Lower leg skin (tissue), 4 donors: ENCODE measurements around the gene LMO1. TPM values are rescaled to one million over a fixed set of nuclear protein-coding genes. Genes with fewer than 3 reads are reported as not detected.
A peak's percentile ranks its signal among the peaks of the same experiment; 100 is the strongest.

Experiments
- DNase-seq, 2 donors: peaks; one replicate each; pipeline ENCODE4 v3.0.0-alpha.2; 2019; ENCODE audit warnings: low spot score in 2 of 2
- H3K4me3 ChIP-seq: fragments of 200-600 bp; sonication (generic); 2 replicates; pipeline ENCODE4 v1.5.1; 2017; ENCODE audit warnings: mild to moderate bottlenecking, low read depth; ENCODE audit not compliant: poor library complexity, severe bottlenecking
- POLR2A ChIP-seq, 2 donors: fragments of 450-650 bp; IDR thresholded peaks; one replicate each; pipeline ENCODE4 v1.6.1; 2016 to 2017; ENCODE audit warnings: antibody characterized with exemption in 2 of 2, mild to moderate bottlenecking in 1 of 2, moderate library complexity in 1 of 2
- WGBS, 2 donors: methylation state at CpG; one replicate each; pipeline ENCODE4 v1.1.5; 2018; 5-methylcytosine and 5-hydroxymethylcytosine counted together
- intact Hi-C: fragments of 100-400 bp; cut with DNase I; formaldehyde crosslinking; loops from one replicate; pipeline ENCODE4 v1.15.0; 2023; ENCODE audit warnings: low total_unique reads
- total RNA-seq, 4 donors: library from RNA; depleted of rRNA; stranded (reverse); fragments of >200 nt; gene quantifications; one replicate each; pipeline ENCODE4 v1.1.0, GENCODE V29; 2016
- TF ChIP-seq, protein P1 (sequence below), 3 donors: fragments of 450-650 bp; IDR thresholded peaks; one replicate each; pipeline ENCODE4 v1.5.1; 2016; ENCODE audit warnings: antibody characterized with exemption in 3 of 3, mild to moderate bottlenecking in 3 of 3, moderate library complexity in 2 of 3

LMO1 gene
- total RNA-seq, 4 donors from 2014 or later = 7.0 to 19.3 (median 8.4) TPM

DNA sequence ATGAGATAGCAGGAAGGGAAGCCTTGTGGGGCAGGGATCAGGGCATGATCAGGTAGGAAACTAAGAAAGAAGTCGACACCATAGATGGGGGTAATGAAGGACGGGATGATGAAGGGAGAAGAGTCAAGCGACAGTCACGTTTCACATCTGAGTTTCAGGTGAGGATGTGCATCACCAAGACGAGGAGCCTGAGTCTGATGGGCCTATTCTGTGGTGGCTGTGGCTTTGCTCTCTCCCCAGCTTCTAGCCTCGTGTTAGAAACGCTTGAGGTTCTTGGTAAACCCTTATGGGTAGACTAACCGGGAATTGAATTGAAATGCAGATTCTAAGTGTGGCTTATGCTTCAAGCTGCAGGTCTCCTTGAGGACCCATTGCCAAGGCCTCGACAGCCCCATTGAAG, 45.6 kb upstream of the LMO1 start:
- intact Hi-C loops = no loop called here
- no peak for DNase-seq
- TF ChIP-seq, protein P1, sequence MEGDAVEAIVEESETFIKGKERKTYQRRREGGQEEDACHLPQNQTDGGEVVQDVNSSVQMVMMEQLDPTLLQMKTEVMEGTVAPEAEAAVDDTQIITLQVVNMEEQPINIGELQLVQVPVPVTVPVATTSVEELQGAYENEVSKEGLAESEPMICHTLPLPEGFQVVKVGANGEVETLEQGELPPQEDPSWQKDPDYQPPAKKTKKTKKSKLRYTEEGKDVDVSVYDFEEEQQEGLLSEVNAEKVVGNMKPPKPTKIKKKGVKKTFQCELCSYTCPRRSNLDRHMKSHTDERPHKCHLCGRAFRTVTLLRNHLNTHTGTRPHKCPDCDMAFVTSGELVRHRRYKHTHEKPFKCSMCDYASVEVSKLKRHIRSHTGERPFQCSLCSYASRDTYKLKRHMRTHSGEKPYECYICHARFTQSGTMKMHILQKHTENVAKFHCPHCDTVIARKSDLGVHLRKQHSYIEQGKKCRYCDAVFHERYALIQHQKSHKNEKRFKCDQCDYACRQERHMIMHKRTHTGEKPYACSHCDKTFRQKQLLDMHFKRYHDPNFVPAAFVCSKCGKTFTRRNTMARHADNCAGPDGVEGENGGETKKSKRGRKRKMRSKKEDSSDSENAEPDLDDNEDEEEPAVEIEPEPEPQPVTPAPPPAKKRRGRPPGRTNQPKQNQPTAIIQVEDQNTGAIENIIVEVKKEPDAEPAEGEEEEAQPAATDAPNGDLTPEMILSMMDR (IDR thresholded peaks at IDR 0.05) = no peak
- no peak for TF ChIP-seq POLR2A (IDR thresholded peaks at IDR 0.05)
- no peak overlapping the region for H3K4me3 ChIP-seq
- 82 to 86% methylated on average over 9 of the region's 9 CpGs for WGBS, 2 donors

GRCh38 chr11:8307601-8308000, 43.9 kb upstream of the LMO1 start:
- no peak for DNase-seq
- intact Hi-C loops = no loop called here
- TF ChIP-seq, protein P1 (IDR thresholded peaks at IDR 0.05) = no peak
- TF ChIP-seq POLR2A (IDR thresholded peaks at IDR 0.05) = no peak
- 81 to 95% methylated on average over 8 of the region's 8 CpGs for WGBS, 2 donors
- no peak overlapping the region for H3K4me3 ChIP-seq

GRCh38 chr11:8301622-8302021, 37.9 kb upstream of the LMO1 start:
- WGBS, 2 donors = 83 to 90% methylated on average over 2 of the region's 2 CpGs
- H3K4me3 ChIP-seq = no peak overlapping the region
- intact Hi-C loops = no loop called here
- no peak for TF ChIP-seq POLR2A (IDR thresholded peaks at IDR 0.05)
- TF ChIP-seq, protein P1 (IDR thresholded peaks at IDR 0.05) = no peak
- DNase-seq = no peak

DNA sequence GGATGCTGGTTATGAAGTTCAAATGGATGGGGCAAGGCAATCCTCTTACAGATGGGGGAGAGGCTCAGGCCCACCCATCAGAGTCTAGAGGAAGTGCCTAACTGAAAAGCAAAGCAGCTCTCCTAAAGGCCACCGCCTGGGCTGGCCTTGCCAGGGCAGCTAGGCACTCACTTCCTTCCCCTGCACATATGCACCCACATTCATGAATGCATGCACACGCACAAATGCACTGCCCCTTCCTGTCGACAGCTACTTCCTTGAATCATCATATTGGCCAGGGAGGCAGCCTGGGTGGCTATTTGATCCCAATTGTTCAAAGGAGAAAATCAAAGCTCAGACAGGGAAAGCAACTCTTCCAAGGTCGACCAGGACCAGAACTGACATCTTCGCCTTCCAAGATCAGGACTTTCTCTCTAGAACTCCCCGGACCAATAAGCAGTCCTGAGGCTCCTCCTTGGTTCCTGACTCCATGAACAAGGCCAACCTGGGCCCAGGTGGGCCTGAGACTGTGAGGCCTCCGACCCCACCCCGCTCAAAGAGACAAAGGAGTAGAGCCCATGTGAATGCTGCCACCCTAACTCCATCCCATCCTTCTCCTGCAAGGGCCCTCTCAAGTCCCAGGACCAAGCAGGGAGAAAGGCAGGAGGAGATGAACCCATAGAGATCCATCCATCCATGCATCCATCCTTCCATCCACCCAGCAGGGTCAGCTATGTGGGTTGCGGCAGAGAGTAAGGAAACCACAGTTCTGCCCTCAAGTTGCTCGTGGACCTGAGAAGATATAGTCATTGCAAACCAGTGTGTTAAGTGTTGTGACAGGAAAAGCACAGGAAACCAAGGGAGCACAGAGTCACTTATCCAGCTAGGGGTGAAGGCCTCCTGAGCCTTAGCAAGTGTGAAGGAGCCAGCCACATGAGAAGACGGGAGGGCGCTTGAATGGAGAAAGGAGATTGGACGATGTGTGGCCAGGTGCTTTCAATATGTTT, 35.4 kb upstream of the LMO1 start:
- intact Hi-C loops = no loop called here
- H3K4me3 ChIP-seq = no peak overlapping the region
- TF ChIP-seq POLR2A (IDR thresholded peaks at IDR 0.05) = no peak
- TF ChIP-seq, protein P1 (IDR thresholded peaks at IDR 0.05) = no peak
- peak in 1 of 2 donors; percentile 68 for DNase-seq
- 87% methylated on average over 13 of the region's 13 CpGs for WGBS, 2 donors

DNA sequence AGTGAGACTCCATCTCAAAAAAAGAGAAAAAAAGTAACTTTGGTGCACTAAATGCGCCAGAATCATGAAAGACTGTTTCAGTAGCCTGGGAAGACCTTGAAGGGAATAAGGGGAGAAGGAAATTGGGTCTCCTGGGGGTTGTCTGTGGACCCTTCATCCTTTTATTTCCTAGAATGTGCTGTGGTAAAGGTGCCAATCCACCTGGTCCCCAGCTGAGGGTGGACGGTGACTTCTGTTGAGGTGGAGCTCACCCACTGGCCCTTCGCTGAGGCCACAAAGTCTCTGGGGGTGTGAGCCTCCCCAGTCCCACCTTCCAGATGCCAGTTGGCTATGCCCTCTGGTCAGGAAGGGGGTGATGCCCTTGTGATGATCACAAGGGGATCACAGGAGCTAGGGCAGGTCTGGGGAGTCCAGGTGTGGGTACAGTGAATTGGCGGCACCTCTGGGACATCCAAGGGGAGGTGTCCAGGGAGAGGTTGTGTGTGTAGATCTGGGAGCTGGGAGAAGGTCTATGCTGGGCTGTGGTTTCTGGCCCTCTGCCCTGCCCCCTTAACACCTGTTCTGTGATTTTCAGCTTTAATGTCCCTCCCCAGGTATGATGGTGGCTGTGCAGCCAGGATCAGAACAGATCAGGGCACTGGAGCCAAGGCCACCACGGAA, 34.2 kb upstream of the LMO1 start:
- intact Hi-C loops = no loop called here
- DNase-seq = peak in 1 of 2 donors; percentile 54
- H3K4me3 ChIP-seq = no peak overlapping the region
- TF ChIP-seq POLR2A (IDR thresholded peaks at IDR 0.05) = no peak
- TF ChIP-seq, protein P1 (IDR thresholded peaks at IDR 0.05) = no peak
- 90 to 92% methylated on average over 5 of the region's 5 CpGs for WGBS, 2 donors
